H9 (cell line): ENCODE results near the gene ATP1A3. TPM values are rescaled to one million over a fixed set of nuclear protein-coding genes. Genes with fewer than 3 reads are reported as not detected.

Experiments used
- DNase-seq: peaks from one replicate; pipeline ENCODE4 v3.0.0-alpha.2; 2017
- H2AFZ ChIP-seq: one replicate; pipeline ENCODE4 v1.6.1; 2013; ENCODE audit warnings: mild to moderate bottlenecking, low read length, control low read depth, moderate library complexity
- H2AK5ac ChIP-seq: 2 replicates; pipeline ENCODE4 v1.6.1; 2013; ENCODE audit warnings: low read length, control low read depth, mixed read lengths; ENCODE audit not compliant: insufficient read length
- H2BK120ac ChIP-seq: one replicate; pipeline ENCODE4 v1.6.1; 2013; ENCODE audit warnings: low read depth, mild to moderate bottlenecking, low read length, control low read depth, inconsistent platforms; ENCODE audit not compliant: poor library complexity, severe bottlenecking
- H2BK12ac ChIP-seq: 2 replicates; pipeline ENCODE4 v1.6.1; 2013; ENCODE audit warnings: low read length, control low read depth, mixed read lengths, low read depth; ENCODE audit not compliant: insufficient read length
- H2BK15ac ChIP-seq: 2 replicates; pipeline ENCODE4 v1.6.1; 2013; ENCODE audit warnings: low read depth, low read length, control low read depth
- H2BK20ac ChIP-seq: one replicate; pipeline ENCODE4 v1.6.1; 2013; ENCODE audit warnings: low read depth, mild to moderate bottlenecking, low read length, control low read depth, inconsistent platforms; ENCODE audit not compliant: poor library complexity, severe bottlenecking
- H2BK5ac ChIP-seq: 2 replicates; pipeline ENCODE4 v1.6.1; 2013; ENCODE audit warnings: low read length, control low read depth, mixed read lengths; ENCODE audit not compliant: insufficient read length
- H3K14ac ChIP-seq: 2 replicates; pipeline ENCODE4 v1.6.1; 2013; ENCODE audit warnings: low read length, control low read depth; ENCODE audit not compliant: insufficient read depth
- H3K18ac ChIP-seq: 2 replicates; pipeline ENCODE4 v1.6.1; 2013; ENCODE audit warnings: low read depth, mild to moderate bottlenecking, mixed read lengths, low read length, control low read depth; ENCODE audit not compliant: insufficient read length
- H3K23ac ChIP-seq: 2 replicates; pipeline ENCODE4 v1.6.1; 2013; ENCODE audit warnings: low read length, control low read depth, mixed read lengths, low read depth; ENCODE audit not compliant: insufficient read length
- H3K23me2 ChIP-seq: 2 replicates; pipeline ENCODE4 v1.6.1; 2013; ENCODE audit warnings: low read depth, mild to moderate bottlenecking, mixed read lengths, low read length, control low read depth; ENCODE audit not compliant: insufficient read length, poor library complexity, severe bottlenecking
- H3K27ac ChIP-seq: 2 replicates; pipeline ENCODE4 v1.5.1; 2013; ENCODE audit warnings: low read length, control low read depth, mixed read lengths, low read depth; ENCODE audit not compliant: insufficient read length
- H3K27me3 ChIP-seq: 2 replicates; pipeline ENCODE4 v1.6.1; 2013; ENCODE audit warnings: low read length, control low read depth, inconsistent platforms; ENCODE audit not compliant: insufficient read depth
- H3K4ac ChIP-seq: 2 replicates; pipeline ENCODE4 v1.6.1; 2013; ENCODE audit warnings: low read depth, mild to moderate bottlenecking, control low read depth, inconsistent platforms, low read length, moderate library complexity
- H3K4me1 ChIP-seq: 2 replicates; pipeline ENCODE4 v1.6.1; 2013; ENCODE audit warnings: low read length, control low read depth, inconsistent platforms; ENCODE audit not compliant: insufficient read depth
- H3K4me2 ChIP-seq: 2 replicates; pipeline ENCODE4 v1.6.1; 2013; ENCODE audit warnings: low read length, control low read depth, mixed read lengths; ENCODE audit not compliant: insufficient read length, insufficient read depth
- H3K56ac ChIP-seq: 2 replicates; pipeline ENCODE4 v1.6.1; 2013; ENCODE audit warnings: low read depth, mild to moderate bottlenecking, mixed read lengths, low read length, control low read depth; ENCODE audit not compliant: insufficient read length
- H3K79me1 ChIP-seq: 2 replicates; pipeline ENCODE4 v1.6.1; 2013; ENCODE audit warnings: low read depth, mild to moderate bottlenecking, moderate library complexity, low read length, control low read depth, inconsistent platforms; ENCODE audit not compliant: insufficient read depth, poor library complexity, severe bottlenecking
- H3K79me2 ChIP-seq: 2 replicates; pipeline ENCODE4 v1.6.1; 2013; ENCODE audit warnings: low read length, control low read depth, inconsistent platforms; ENCODE audit not compliant: insufficient read depth
- H3K9ac ChIP-seq: 2 replicates; pipeline ENCODE4 v1.6.1; 2013; ENCODE audit warnings: low read length, control low read depth, mixed read lengths; ENCODE audit not compliant: insufficient read length; ENCODE audit errors: extremely low read depth
- H3K9me3 ChIP-seq: one replicate; pipeline ENCODE4 v1.6.1; 2013; ENCODE audit warnings: low read depth, low read length, inconsistent platforms; ENCODE audit not compliant: control insufficient read depth
- H3T11ph ChIP-seq: one replicate; pipeline ENCODE4 v1.6.1; 2013; ENCODE audit warnings: mild to moderate bottlenecking, low read length, control low read depth, inconsistent platforms
- H4K20me1 ChIP-seq: one replicate; pipeline ENCODE4 v1.6.1; 2013; ENCODE audit not compliant: control insufficient read depth, insufficient read length, insufficient read depth
- H4K5ac ChIP-seq: 2 replicates; pipeline ENCODE4 v1.6.1; 2013; ENCODE audit warnings: low read depth, mild to moderate bottlenecking, mixed read lengths, low read length, control low read depth; ENCODE audit not compliant: insufficient read length
- H4K8ac ChIP-seq: replicated peaks from 2 replicates; pipeline ENCODE4 v1.6.1; 2013; ENCODE audit warnings: low read length, control low read depth, mixed read lengths, low read depth; ENCODE audit not compliant: insufficient read length
- H4K91ac ChIP-seq: 2 replicates; pipeline ENCODE4 v1.6.1; 2013; ENCODE audit warnings: low read depth, mild to moderate bottlenecking, moderate library complexity, mixed read lengths, low read length, control low read depth; ENCODE audit not compliant: insufficient read length
- H3K27ac Mint-ChIP-seq, 3 experiments: 2 replicates in 2 of 3; 3 replicates in 1 of 3; pipeline ENCODE4 v1.8.0; 2020 to 2021; ENCODE audit warnings: mixed read lengths in 3 of 3, mild to moderate bottlenecking in 1 of 3, moderate library complexity in 1 of 3
- H3K27me3 Mint-ChIP-seq: 2 replicates; pipeline ENCODE4 v1.8.0; 2021; ENCODE audit warnings: low read depth, mild to moderate bottlenecking, moderate library complexity, mixed read lengths
- H3K36me3 Mint-ChIP-seq, 3 experiments: 2 replicates in 2 of 3; 3 replicates in 1 of 3; pipeline ENCODE4 v1.8.0; 2020 to 2021; ENCODE audit warnings: low read depth in 3 of 3, mixed read lengths in 3 of 3; ENCODE audit not compliant: insufficient read depth in 1 of 3
- H3K4me1 Mint-ChIP-seq, 2 experiments: 2 replicates each; pipeline ENCODE4 v1.8.0; 2020; ENCODE audit warnings: mixed read lengths in 2 of 2
- H3K4me3 Mint-ChIP-seq, 2 experiments: 2 replicates in 1 of 2; 3 replicates in 1 of 2; pipeline ENCODE4 v1.8.0; 2020 to 2021; ENCODE audit warnings: mild to moderate bottlenecking in 2 of 2, mixed read lengths in 2 of 2, moderate library complexity in 1 of 2
- H3K9me3 Mint-ChIP-seq, 2 experiments: 2 replicates in 1 of 2; 3 replicates in 1 of 2; pipeline ENCODE4 v1.8.0; 2020; ENCODE audit warnings: mild to moderate bottlenecking in 2 of 2, mixed read lengths in 2 of 2, moderate library complexity in 1 of 2
- WGBS: extraction: QIAGEN DNeasy Blood & Tissue Kit; methylation state at CpG from one replicate; pipeline ENCODE4 v1.1.7; 2013; ENCODE audit warnings: missing lambda C conversion rate, low lambda C conversion rate, mixed read lengths; ENCODE audit not compliant: insufficient read length; ENCODE audit errors: extremely low coverage; 5-methylcytosine and 5-hydroxymethylcytosine counted together
- total RNA-seq: library from RNA; stranded (reverse); gene quantifications from 2 replicates; pipeline ENCODE4 v1.2.1, GENCODE V29; 2021
- TF ChIP-seq, protein P1 (sequence below): fragments of 200-600 bp; sonication (generic); conservative IDR thresholded peaks from 3 replicates; pipeline ENCODE4 v1.8.0; 2021; ENCODE audit warnings: antibody characterized with exemption, mild to moderate bottlenecking

Gene ATP1A3
- total RNA-seq, 1 experiment from 2014 or later, result 11.6 TPM

DNA sequence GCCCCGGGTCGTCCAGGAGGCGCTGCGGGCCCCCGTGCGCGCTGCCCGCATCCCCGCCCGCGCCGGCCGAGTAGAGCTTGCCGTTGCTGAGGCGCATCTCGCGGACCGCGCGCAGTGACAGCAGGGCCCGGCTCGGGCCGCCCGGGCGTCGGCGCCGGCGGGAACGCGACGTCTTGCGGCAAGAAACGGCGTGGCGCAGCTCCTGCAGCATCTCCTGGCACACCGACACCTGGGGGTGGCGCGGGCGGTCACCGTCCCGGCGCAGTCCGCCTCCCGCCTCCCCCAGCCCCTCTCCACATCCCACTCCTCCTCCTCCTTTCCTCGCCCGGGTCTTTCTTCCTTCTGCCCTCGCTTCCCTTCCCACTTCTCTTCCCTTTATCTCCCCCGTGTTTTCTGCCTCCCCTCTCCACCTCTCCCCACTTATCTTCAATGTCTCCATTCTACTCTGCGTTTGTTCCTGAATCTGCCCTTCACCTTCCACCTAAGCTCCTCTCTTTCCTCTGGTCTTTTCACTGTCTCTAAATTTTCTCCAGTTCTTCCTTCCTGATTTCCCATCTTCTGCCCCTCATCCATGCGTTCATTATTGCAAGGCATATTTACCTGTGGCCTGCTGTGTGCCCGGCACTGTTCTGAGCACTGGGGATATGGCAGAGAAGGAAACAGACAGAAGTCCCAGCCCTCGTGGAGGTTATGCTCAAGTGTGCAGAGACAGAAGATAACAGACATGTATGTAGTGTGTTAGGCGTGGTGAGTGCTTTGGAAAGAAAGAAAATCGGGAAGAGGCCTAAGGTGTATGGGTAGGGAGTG, 5.2 kb upstream of the ATP1A3 start:
- Mint-ChIP-seq H3K27ac (no peak overlapping the region), H3K4me3 (peak overlapping the region; percentile 43 to 72), H3K27me3 (peaks cover 79% of the 10 kb centered on the region), H3K9me3 (peaks cover 0 to 2% of the 10 kb centered on the region in 2 experiments; a peak in 4 of 5 replicates), H3K4me1 (peaks cover 29 to 44% of the 10 kb centered on the region in 2 experiments), H3K36me3 (peaks cover 19 to 32% (median 21%) of the 10 kb centered on the region in 3 experiments)
- Histone ChIP-seq H2BK120ac (no peak overlapping the region), H3K9me3 (no peaks in the 10 kb centered on the region), H3T11ph (no peak overlapping the region), H3K79me2 (no peaks in the 10 kb centered on the region), H3K27ac (no peak overlapping the region), H4K8ac (no peak overlapping the region), H3K4ac (no peak overlapping the region), H4K20me1 (peaks cover 2% of the 10 kb centered on the region), H3K18ac (no peak overlapping the region), H2BK5ac (no peak overlapping the region), H2BK20ac (no peak overlapping the region), H3K23me2 (peaks cover 4% of the 10 kb centered on the region), H4K91ac (no peak overlapping the region), H3K56ac (no peak overlapping the region), H2AK5ac (no peak overlapping the region), H2BK12ac (no peak overlapping the region), H2AFZ (no peak overlapping the region), H2BK15ac (no peak overlapping the region), H3K23ac (no peak overlapping the region), H4K5ac (no peak overlapping the region), H3K4me1 (peaks cover 5% of the 10 kb centered on the region; the same call in 1 of the 2 replicates), H3K14ac (no peak overlapping the region; the same call in 1 of the 2 replicates), H3K79me1 (no peaks in the 10 kb centered on the region), H3K27me3 (peaks cover 28% of the 10 kb centered on the region), H3K4me2 (peak overlapping the region; percentile 22), H3K9ac (no peak overlapping the region)
- WGBS, result no CpG with 5 or more reads among the region's 55 CpGs
- TF ChIP-seq, protein P1, sequence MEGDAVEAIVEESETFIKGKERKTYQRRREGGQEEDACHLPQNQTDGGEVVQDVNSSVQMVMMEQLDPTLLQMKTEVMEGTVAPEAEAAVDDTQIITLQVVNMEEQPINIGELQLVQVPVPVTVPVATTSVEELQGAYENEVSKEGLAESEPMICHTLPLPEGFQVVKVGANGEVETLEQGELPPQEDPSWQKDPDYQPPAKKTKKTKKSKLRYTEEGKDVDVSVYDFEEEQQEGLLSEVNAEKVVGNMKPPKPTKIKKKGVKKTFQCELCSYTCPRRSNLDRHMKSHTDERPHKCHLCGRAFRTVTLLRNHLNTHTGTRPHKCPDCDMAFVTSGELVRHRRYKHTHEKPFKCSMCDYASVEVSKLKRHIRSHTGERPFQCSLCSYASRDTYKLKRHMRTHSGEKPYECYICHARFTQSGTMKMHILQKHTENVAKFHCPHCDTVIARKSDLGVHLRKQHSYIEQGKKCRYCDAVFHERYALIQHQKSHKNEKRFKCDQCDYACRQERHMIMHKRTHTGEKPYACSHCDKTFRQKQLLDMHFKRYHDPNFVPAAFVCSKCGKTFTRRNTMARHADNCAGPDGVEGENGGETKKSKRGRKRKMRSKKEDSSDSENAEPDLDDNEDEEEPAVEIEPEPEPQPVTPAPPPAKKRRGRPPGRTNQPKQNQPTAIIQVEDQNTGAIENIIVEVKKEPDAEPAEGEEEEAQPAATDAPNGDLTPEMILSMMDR, result no peak; the same call in 2 of the 3 replicates
- DNase-seq, result peak; percentile 68
